CD8-positive, alpha-beta memory T cell (primary cell): ENCODE measurements around the gene SCN2B. TPM values are rescaled to one million over a fixed set of nuclear protein-coding genes. Genes with fewer than 3 reads are reported as not detected.

Source experiments
- CTCF ChIA-PET: fragments of 350-600 bp; sonication (Branson Sonifier 250); formaldehyde crosslinking; loops from one replicate; lab custom pipeline; 2021; ENCODE audit warnings: antibody characterized with exemption; lab: Charles Lee
- POLR2A ChIA-PET: fragments of 350-600 bp; sonication (Branson Sonifier 250); formaldehyde crosslinking; loops from one replicate; lab custom pipeline; 2021; ENCODE audit warnings: antibody characterized with exemption; lab: Charles Lee
- DNase-seq, 5 donors: peaks; one replicate each; pipeline versions ENCODE4 v3.0.0 to v3.0.0-alpha.2; 2020 to 2022; ENCODE audit warnings: mixed read lengths in 1 of 5
- H3K27ac ChIP-seq: one replicate; pipeline ENCODE4 v1.7.0; 2013; ENCODE audit warnings: low read depth, mild to moderate bottlenecking, low read length, moderate library complexity
- H3K27me3 ChIP-seq: 2 replicates; pipeline ENCODE4 v1.7.0; 2013; ENCODE audit warnings: low read length, mild to moderate bottlenecking; ENCODE audit not compliant: insufficient read depth, poor library complexity, severe bottlenecking
- H3K36me3 ChIP-seq: 2 replicates; pipeline ENCODE4 v1.7.0; 2013; ENCODE audit warnings: mild to moderate bottlenecking, low read length, moderate library complexity; ENCODE audit not compliant: insufficient read depth
- H3K4me1 ChIP-seq: 2 replicates; pipeline ENCODE4 v1.7.0; 2013; ENCODE audit warnings: mild to moderate bottlenecking, low read length, moderate library complexity; ENCODE audit not compliant: insufficient read depth
- H3K4me3 ChIP-seq: 2 replicates; pipeline ENCODE4 v1.7.0; 2013; ENCODE audit warnings: mild to moderate bottlenecking, low read length
- H3K9me3 ChIP-seq: 2 replicates; pipeline ENCODE4 v1.7.0; 2013; ENCODE audit warnings: mild to moderate bottlenecking, low read length
- H3K27ac Mint-ChIP-seq, 8 donors: one replicate each; pipeline ENCODE4 v1.8.0; 2020 to 2021; ENCODE audit warnings: mixed read lengths in 8 of 8, mild to moderate bottlenecking in 6 of 8, inconsistent platforms in 3 of 8, moderate library complexity in 3 of 8
- H3K27me3 Mint-ChIP-seq, 2 donors: one replicate each; pipeline ENCODE4 v1.8.0; 2020 to 2021; ENCODE audit warnings: mixed read lengths in 2 of 2, mild to moderate bottlenecking in 1 of 2, moderate library complexity in 1 of 2
- H3K36me3 Mint-ChIP-seq, 3 donors: one replicate each; pipeline ENCODE4 v1.8.0; 2020 to 2021; ENCODE audit warnings: mixed read lengths in 3 of 3, inconsistent platforms in 1 of 3, mild to moderate bottlenecking in 1 of 3
- H3K4me1 Mint-ChIP-seq, 3 donors: one replicate each; pipeline ENCODE4 v1.8.0; 2020 to 2021; ENCODE audit warnings: mixed read lengths in 3 of 3, inconsistent platforms in 1 of 3, mild to moderate bottlenecking in 1 of 3
- H3K4me3 Mint-ChIP-seq, 7 donors: one replicate each; pipeline ENCODE4 v1.8.0; 2020 to 2021; ENCODE audit warnings: mixed read lengths in 7 of 7, mild to moderate bottlenecking in 6 of 7, moderate library complexity in 4 of 7, inconsistent platforms in 2 of 7
- H3K9me3 Mint-ChIP-seq, 5 donors: one replicate each; pipeline ENCODE4 v1.8.0; 2020 to 2022; ENCODE audit warnings: mixed read lengths in 5 of 5, mild to moderate bottlenecking in 3 of 5, moderate library complexity in 2 of 5, inconsistent platforms in 1 of 5
- polyA plus RNA-seq: library from polyadenylated mRNA; unstranded; fragments of 300-500 nt; fragmentation: Illumina TruSeq; gene quantifications from one replicate; pipeline ENCODE4 v1.2.3, GENCODE V29; 2021
- total RNA-seq, 2 experiments: library from RNA; stranded (reverse); gene quantifications; one replicate each; pipeline ENCODE4 v1.2.3, GENCODE V29; 2021

Gene SCN2B
- total and polyA plus RNA-seq, 3 experiments from 2014 or later: not detected

GRCh38 chr11:118153516-118153915, 22.9 kb downstream of the SCN2B start:
- no peaks in the 10 kb centered on the region for H3K9me3 Mint-ChIP-seq
- peak overlapping the region in 1 of 8 donors; percentile 55 for H3K27ac Mint-ChIP-seq
- no peak overlapping the region for H3K4me3 ChIP-seq
- H3K36me3 Mint-ChIP-seq: no peaks in the 10 kb centered on the region
- peaks cover 54% of the 10 kb centered on the region for H3K27me3 ChIP-seq
- DNase-seq: no peak
- H3K27me3 Mint-ChIP-seq: peaks cover 53 to 62% of the 10 kb centered on the region in 2 donors
- H3K4me1 ChIP-seq: peaks cover 7% of the 10 kb centered on the region
- H3K27ac ChIP-seq: no peak overlapping the region
- POLR2A ChIA-PET: no interaction called here
- peaks cover 11 to 26% (median 15%) of the 10 kb centered on the region in 3 donors for H3K4me1 Mint-ChIP-seq
- no peaks in the 10 kb centered on the region for H3K9me3 ChIP-seq
- CTCF ChIA-PET: interaction anchor here (1.6 kb wide), 1 partner anchor 18 kb away, joined by 8 read pairs; no protein-coding TSS in a partner anchor
- peak overlapping the region in 6 of 7 donors; percentile 50 to 80 (median 60) for H3K4me3 Mint-ChIP-seq
- H3K36me3 ChIP-seq: no peaks in the 10 kb centered on the region

GRCh38 chr11:118152552-118153471, 23.6 kb downstream of the SCN2B start, which contains the start of gene SCN4B:
Gene SCN4B, minus strand, starts transcription at chr11:118152823. Its CDS starts 150 bp downstream, at chr11:118152673.
- H3K27me3 ChIP-seq: peaks cover 54% of the 10 kb centered on the region
- ChIA-PET POLR2A (no interaction called here), CTCF (interaction anchor here (1.6 kb wide), 1 partner anchor 19 kb away, joined by 8 read pairs; no protein-coding TSS in a partner anchor)
- peak within 1 kb of the TSS in 1 of 8 donors; percentile 43 for H3K27ac Mint-ChIP-seq
- no peaks in the 10 kb centered on the region for H3K9me3 ChIP-seq
- H3K4me3 ChIP-seq: no peak within 1 kb of the TSS
- DNase-seq: peak in 1 of 5 donors; percentile 5
- peaks cover 7% of the 10 kb centered on the region for H3K4me1 ChIP-seq
- H3K27ac ChIP-seq: no peak within 1 kb of the TSS
- peaks cover 11 to 26% (median 15%) of the 10 kb centered on the region in 3 donors for H3K4me1 Mint-ChIP-seq
- H3K4me3 Mint-ChIP-seq: peak within 1 kb of the TSS in 6 of 7 donors; percentile 57 to 80 (median 64)
- H3K36me3 Mint-ChIP-seq: no peaks in the 10 kb centered on the region
- H3K27me3 Mint-ChIP-seq: peaks cover 48 to 55% of the 10 kb centered on the region in 2 donors
- H3K36me3 ChIP-seq: no peaks in the 10 kb centered on the region
- H3K9me3 Mint-ChIP-seq: no peaks in the 10 kb centered on the region

GRCh38 chr11:118152020-118152551, 24.4 kb downstream of the SCN2B start:
- POLR2A ChIA-PET: no interaction called here
- peaks cover 7% of the 10 kb centered on the region for H3K4me1 ChIP-seq
- H3K27ac Mint-ChIP-seq: no peak overlapping the region
- peaks cover 47% of the 10 kb centered on the region for H3K27me3 ChIP-seq
- no peak for DNase-seq
- H3K4me3 ChIP-seq: no peak overlapping the region
- peaks cover 11 to 24% (median 15%) of the 10 kb centered on the region in 3 donors for H3K4me1 Mint-ChIP-seq
- no peaks in the 10 kb centered on the region for H3K36me3 ChIP-seq
- no peak overlapping the region for H3K27ac ChIP-seq
- peaks cover 48 to 51% of the 10 kb centered on the region in 2 donors for H3K27me3 Mint-ChIP-seq
- H3K36me3 Mint-ChIP-seq: no peaks in the 10 kb centered on the region
- H3K4me3 Mint-ChIP-seq: peak overlapping the region in 5 of 7 donors; percentile 31 to 61 (median 41)
- CTCF ChIA-PET: interaction anchor here (1.6 kb wide), 1 partner anchor 19 kb away, joined by 8 read pairs; no protein-coding TSS in a partner anchor
- no peaks in the 10 kb centered on the region for H3K9me3 Mint-ChIP-seq
- no peaks in the 10 kb centered on the region for H3K9me3 ChIP-seq

- H3K9me3 Mint-ChIP-seq: no peaks in the 10 kb centered on the region
- peaks cover 5 to 19% (median 8%) of the 10 kb centered on the region in 3 donors for H3K4me1 Mint-ChIP-seq
- peaks cover 1% of the 10 kb centered on the region for H3K4me1 ChIP-seq
- no peaks in the 10 kb centered on the region for H3K9me3 ChIP-seq
- H3K36me3 Mint-ChIP-seq: no peaks in the 10 kb centered on the region
- H3K27me3 Mint-ChIP-seq: peaks cover 43 to 47% of the 10 kb centered on the region in 2 donors
- H3K36me3 ChIP-seq: no peaks in the 10 kb centered on the region
- H3K27ac ChIP-seq: no peak overlapping the region
- peaks cover 47% of the 10 kb centered on the region for H3K27me3 ChIP-seq
- CTCF ChIA-PET: no interaction called here
- no peak overlapping the region for H3K27ac Mint-ChIP-seq
- H3K4me3 Mint-ChIP-seq: peak overlapping the region in 1 of 7 donors; percentile 2
- no peak for DNase-seq
- POLR2A ChIA-PET: no interaction called here
- H3K4me3 ChIP-seq: no peak overlapping the region
Measured at GRCh38 chr11:118151431-118151830, 25.0 kb downstream of the SCN2B start.

GRCh38 chr11:118149493-118149892, 26.9 kb downstream of the SCN2B start:
- Histone ChIP-seq H3K36me3 (no peaks in the 10 kb centered on the region), H3K27ac (no peak overlapping the region), H3K9me3 (no peaks in the 10 kb centered on the region), H3K27me3 (peaks cover 37% of the 10 kb centered on the region), H3K4me1 (no peaks in the 10 kb centered on the region), H3K4me3 (no peak overlapping the region)
- DNase-seq: no peak
- Mint-ChIP-seq H3K4me1 (peaks cover 6 to 25% (median 7%) of the 10 kb centered on the region in 3 donors), H3K36me3 (no peaks in the 10 kb centered on the region), H3K27ac (no peak overlapping the region), H3K27me3 (peaks cover 32 to 39% of the 10 kb centered on the region in 2 donors), H3K4me3 (peak overlapping the region in 1 of 7 donors; percentile 48), H3K9me3 (no peaks in the 10 kb centered on the region)
- ChIA-PET CTCF (interaction anchor here (0.8 kb wide), 1 partner anchor 21 kb away, joined by 3 read pairs; no protein-coding TSS in a partner anchor), POLR2A (no interaction called here)

GRCh38 chr11:118148856-118149255, 27.6 kb downstream of the SCN2B start:
- Mint-ChIP-seq H3K4me3 (peak overlapping the region in 1 of 7 donors; percentile 36), H3K27ac (no peak overlapping the region), H3K36me3 (no peaks in the 10 kb centered on the region), H3K9me3 (no peaks in the 10 kb centered on the region), H3K27me3 (peaks cover 32 to 39% of the 10 kb centered on the region in 2 donors), H3K4me1 (peaks cover 4 to 23% (median 6%) of the 10 kb centered on the region in 3 donors)
- H3K9me3 ChIP-seq: no peaks in the 10 kb centered on the region
- peaks cover 32% of the 10 kb centered on the region for H3K27me3 ChIP-seq
- H3K4me1 ChIP-seq: no peaks in the 10 kb centered on the region
- ChIA-PET POLR2A (no interaction called here), CTCF (interaction anchor here (1.4 to 5.5 kb wide), 2 partner anchors 8 to 22 kb away, joined by 3 to 34 read pairs; no protein-coding TSS in a partner anchor)
- no peak overlapping the region for H3K27ac ChIP-seq
- DNase-seq: no peak
- H3K36me3 ChIP-seq: no peaks in the 10 kb centered on the region
- H3K4me3 ChIP-seq: no peak overlapping the region

- no peak overlapping the region for H3K4me3 Mint-ChIP-seq
- no peak for DNase-seq
- H3K9me3 Mint-ChIP-seq: no peaks in the 10 kb centered on the region
- Histone ChIP-seq H3K36me3 (no peaks in the 10 kb centered on the region), H3K27ac (no peak overlapping the region), H3K27me3 (peaks cover 27% of the 10 kb centered on the region), H3K4me3 (no peak overlapping the region), H3K4me1 (no peaks in the 10 kb centered on the region), H3K9me3 (no peaks in the 10 kb centered on the region)
- peaks cover 29 to 40% of the 10 kb centered on the region in 2 donors for H3K27me3 Mint-ChIP-seq
- peaks cover 0 to 19% (median 3%) of the 10 kb centered on the region in 3 donors for H3K4me1 Mint-ChIP-seq
- POLR2A ChIA-PET: no interaction called here
- H3K27ac Mint-ChIP-seq: no peak overlapping the region
- no peaks in the 10 kb centered on the region for H3K36me3 Mint-ChIP-seq
- CTCF ChIA-PET: interaction anchor here (1.4 to 5.5 kb wide), 2 partner anchors 8 to 22 kb away, joined by 3 to 34 read pairs; no protein-coding TSS in a partner anchor
Measured at GRCh38 chr11:118148240-118148639, 28.2 kb downstream of the SCN2B start.
